K562 (cell line): ENCODE results near the gene FANK1. TPM values are rescaled to one million over a fixed set of nuclear protein-coding genes. Genes with fewer than 3 reads are reported as not detected.

Experiments used
- ATAC-seq: fragments of 200-7000 bp; cut with Tn5 transposase; 3 replicates; pipeline ENCODE4 v1.9.1; 2020; ENCODE audit warnings: moderate library complexity
- BruUV-seq: library from RNA; stranded (reverse); fragments of 400-500 nt; replicated peaks from 2 replicates; lab custom pipeline; 2021; lab: Mats Ljungman, UMichigan
- CTCF ChIA-PET: fragments of 300-600 bp; formaldehyde crosslinking; extraction: SDS; loops from one replicate; lab custom pipeline; 2021; ENCODE audit warnings: low intra/inter-chr PET ratio; lab: Yijun Ruan, JAX
- POLR2A ChIA-PET: fragments of 300-600, 350-650 bp; sonication (Branson Sonifier 250); formaldehyde crosslinking; extraction: SDS; loops from one replicate; lab custom pipeline; 2021; ENCODE audit warnings: antibody characterized with exemption, inconsistent platforms; lab: Yijun Ruan, JAX
- DNase-seq, 4 experiments: peaks; one replicate each; pipeline versions ENCODE4 v3.0.0 to v3.0.0-alpha.2; 2011 to 2018; ENCODE audit warnings: low spot score in 3 of 4, mixed read lengths in 3 of 4; ENCODE audit errors: extremely low read depth in 1 of 4
- FAIRE-seq: peaks from 2 replicates; lab custom pipeline; 2011; peaks lifted over from hg19 to GRCh38; lab: Jason Lieb, UNC
- H2AFZ ChIP-seq: 2 replicates; pipeline ENCODE4 v1.6.0; 2011; ENCODE audit warnings: low read depth, low read length, control low read depth, inconsistent platforms
- H3K27ac ChIP-seq: fragments of 200-600 bp; 3 replicates; pipeline ENCODE4 v1.8.0; 2011; ENCODE audit warnings: low read depth, mild to moderate bottlenecking, control low read depth, inconsistent platforms, low read length, moderate library complexity, mixed read lengths; ENCODE audit errors: extremely low read depth
- H3K27me3 ChIP-seq, 2 experiments: fragments of 300-600 bp in 1 of 2; 2 replicates in 1 of 2; 3 replicates in 1 of 2; pipeline versions ENCODE4 v1.6.0 to v1.8.0; 2011; ENCODE audit warnings: inconsistent platforms in 2 of 2, low read length in 2 of 2, mild to moderate bottlenecking in 1 of 2, mixed read lengths in 1 of 2, moderate library complexity in 1 of 2; ENCODE audit not compliant: control insufficient read depth in 2 of 2, insufficient read depth in 2 of 2
- H3K36me3 ChIP-seq: fragments of 300-600 bp; 3 replicates; pipeline ENCODE4 v1.8.0; 2011; ENCODE audit warnings: mild to moderate bottlenecking, low read length, inconsistent platforms; ENCODE audit not compliant: control insufficient read depth, insufficient read depth
- H3K4me1 ChIP-seq, 2 experiments: fragments of 200-600 bp in 1 of 2; replicated peaks in 1 of 2; 2 replicates in 1 of 2; 3 replicates in 1 of 2; pipeline versions ENCODE4 v1.5.1 to v1.8.0; 2011; ENCODE audit warnings: inconsistent platforms in 2 of 2, low read length in 2 of 2, mild to moderate bottlenecking in 1 of 2, mixed read lengths in 1 of 2, moderate library complexity in 1 of 2; ENCODE audit not compliant: control insufficient read depth in 2 of 2, insufficient read depth in 2 of 2
- H3K4me2 ChIP-seq: 2 replicates; pipeline ENCODE4 v1.6.1; 2011; ENCODE audit warnings: low read length, control low read depth, inconsistent platforms, mixed read lengths; ENCODE audit not compliant: insufficient read depth
- H3K4me3 ChIP-seq: fragments of 200-600 bp; sonication (generic), shearing (Covaris generic); 2 replicates; pipeline ENCODE4 v1.5.1; 2016; ENCODE audit warnings: control low read depth, inconsistent platforms
- H3K79me2 ChIP-seq: fragments of 200-600 bp; 3 replicates; pipeline ENCODE4 v1.8.0; 2011; ENCODE audit warnings: low read length, inconsistent platforms; ENCODE audit not compliant: control insufficient read depth, insufficient read depth
- H3K9ac ChIP-seq, 2 experiments: 2 replicates each; pipeline versions ENCODE4 v1.6.0 to v1.6.1; 2011; ENCODE audit warnings: low read depth in 2 of 2, low read length in 2 of 2, control low read depth in 1 of 2, inconsistent platforms in 1 of 2, mild to moderate bottlenecking in 1 of 2, mixed read lengths in 1 of 2; ENCODE audit not compliant: insufficient read depth in 1 of 2
- H3K9me1 ChIP-seq: one replicate; pipeline ENCODE4 v1.6.0; 2011; ENCODE audit warnings: inconsistent platforms, mild to moderate bottlenecking, low read length, moderate library complexity; ENCODE audit not compliant: control insufficient read depth, insufficient read depth
- H3K9me3 ChIP-seq: replicated peaks from 2 replicates; pipeline ENCODE4 v1.5.1; 2011; ENCODE audit warnings: low read depth, low read length, inconsistent platforms; ENCODE audit not compliant: control insufficient read depth, insufficient read depth
- H4K20me1 ChIP-seq: replicated peaks from 2 replicates; pipeline ENCODE4 v1.6.1; 2011; ENCODE audit warnings: low read length, inconsistent platforms, mixed read lengths; ENCODE audit not compliant: control insufficient read depth, insufficient read depth
- CCAR2 ChIP-seq: fragments of 200-400 bp; formaldehyde crosslinking; IDR thresholded peaks from 2 replicates; pipeline ENCODE4 v1.6.1; 2017; ENCODE audit warnings: mild to moderate bottlenecking, low read depth, low read length
- ETS2 ChIP-seq: IDR thresholded peaks from 2 replicates; pipeline ENCODE4 v1.6.1; 2016; ENCODE audit warnings: borderline replicate concordance, missing genetic modification characterization, mild to moderate bottlenecking, moderate library complexity, missing compliant biosample characterization; ENCODE audit not compliant: poor library complexity, severe bottlenecking
- EZH2 ChIP-seq: IDR thresholded peaks from 2 replicates; pipeline ENCODE4 v1.6.1; 2012; ENCODE audit warnings: low read depth, mild to moderate bottlenecking, inconsistent platforms, low read length, borderline replicate concordance
- GABPB2 ChIP-seq: fragments of 250-450 bp; sonication (Bioruptor Pico); conservative IDR thresholded peaks from 2 replicates; pipeline ENCODE4 v1.5.1; 2021; ENCODE audit warnings: mild to moderate bottlenecking
- HDAC8 ChIP-seq: fragments of 450-650 bp; IDR thresholded peaks from 2 replicates; pipeline ENCODE4 v1.6.1; 2016; ENCODE audit warnings: mild to moderate bottlenecking, missing genetic modification characterization, moderate library complexity, missing compliant biosample characterization
- NONO ChIP-seq, 2 experiments: fragments of 200-400 bp in 1 of 2; fragments of 450-650 bp in 1 of 2; formaldehyde crosslinking in 1 of 2; IDR thresholded peaks; 2 replicates each; pipeline ENCODE4 v1.6.1; 2017; ENCODE audit warnings: low read depth in 2 of 2, mild to moderate bottlenecking in 2 of 2, moderate library complexity in 2 of 2, low read length in 1 of 2
- NR2C2 ChIP-seq, 2 experiments: fragments of 200-800 bp in 1 of 2; sonication (Bioruptor generic) in 1 of 2; sonication (generic) in 1 of 2; formaldehyde crosslinking in 1 of 2; IDR thresholded peaks; 2 replicates each; pipeline versions ENCODE4 v1.6.1 to v1.8.0; 2016 to 2022; ENCODE audit warnings: mild to moderate bottlenecking in 1 of 2, missing compliant biosample characterization in 1 of 2, missing genetic modification characterization in 1 of 2, missing genetic modification reagents in 1 of 2
- PCBP2 ChIP-seq: fragments of 200-400 bp; formaldehyde crosslinking; IDR thresholded peaks from 2 replicates; pipeline ENCODE4 v1.6.1; 2018; ENCODE audit warnings: low read length, low read depth, mild to moderate bottlenecking, moderate library complexity; ENCODE audit not compliant: poor library complexity, severe bottlenecking
- RBM25 ChIP-seq: fragments of 200-400 bp; formaldehyde crosslinking; IDR thresholded peaks from 2 replicates; pipeline ENCODE4 v1.6.1; 2018; ENCODE audit warnings: low read length, low read depth, moderate library complexity; ENCODE audit not compliant: severe bottlenecking
- SAFB2 ChIP-seq: fragments of 200-400 bp; formaldehyde crosslinking; IDR thresholded peaks from 2 replicates; pipeline ENCODE4 v1.6.1; 2018; ENCODE audit warnings: borderline replicate concordance, low read length, low read depth, moderate library complexity; ENCODE audit not compliant: severe bottlenecking
- SNAPC5 ChIP-seq: fragments of 250-450 bp; sonication (Bioruptor Pico); IDR thresholded peaks from 2 replicates; pipeline ENCODE4 v1.8.0; 2021; ENCODE audit warnings: moderate library complexity, mild to moderate bottlenecking, inconsistent platforms
- SREBF1 ChIP-seq: fragments of 150-350 bp; IDR thresholded peaks from 2 replicates; pipeline ENCODE4 v1.6.1; 2014; ENCODE audit warnings: antibody characterized with exemption, low read depth, low read length, borderline replicate concordance
- ZBTB11 ChIP-seq, 3 experiments: fragments of 200-800 bp in 1 of 3; fragments of 250-450 bp in 1 of 3; fragments of 450-650 bp in 1 of 3; sonication (Bioruptor Pico) in 1 of 3; sonication (Bioruptor generic) in 1 of 3; formaldehyde crosslinking in 1 of 3; IDR thresholded peaks; 2 replicates each; pipeline versions ENCODE4 v1.6.1 to v1.8.0; 2016 to 2022; ENCODE audit warnings: mild to moderate bottlenecking in 2 of 3, missing genetic modification characterization in 2 of 3, missing compliant biosample characterization in 1 of 3, moderate library complexity in 1 of 3
- ZKSCAN3 ChIP-seq: fragments of 250-450 bp; sonication (Bioruptor Pico); IDR thresholded peaks from 2 replicates; pipeline ENCODE4 v1.4.0; 2020
- ZNF436 ChIP-seq: fragments of 250-450, 450-650 bp; sonication (Bioruptor Pico); formaldehyde crosslinking; IDR thresholded peaks from 2 replicates; pipeline ENCODE4 v1.7.0; 2020; ENCODE audit warnings: mild to moderate bottlenecking
- ZNF668 ChIP-seq: fragments of 250-450 bp; sonication (Bioruptor Pico); IDR thresholded peaks from 2 replicates; pipeline ENCODE4 v1.8.0; 2022; ENCODE audit warnings: mild to moderate bottlenecking, inconsistent platforms
- WGBS: fragments of 100-300 bp; shearing (Covaris generic); methylation state at CpG from one replicate; pipeline ENCODE4 v1.1.6; 2016; ENCODE audit warnings: low coverage, mixed read lengths; ENCODE audit not compliant: insufficient coverage; ENCODE audit errors: missing lambda C conversion rate; 5-methylcytosine and 5-hydroxymethylcytosine counted together
- in situ Hi-C: fragments of 300-500 bp; cut with MboI; formaldehyde crosslinking; loops from 4 replicates; pipeline ENCODE4 v1.15.0; 2018; ENCODE audit warnings: inconsistent platforms, mixed read lengths
- intact Hi-C: fragments of 100-400 bp; cut with micrococcal nuclease; formaldehyde crosslinking; loops from 2 replicates; pipeline ENCODE4 v1.14.2; 2022
- polyA plus RNA-seq, 8 experiments: library from polyadenylated mRNA; depleted of rRNA in 4 of 8; stranded (reverse) in 5 of 8; unstranded in 3 of 8; fragments of >200 nt; fragmentation: Nextera tagmentation in 2 of 8; fragmentation: Illumina TruSeq in 1 of 8; extraction: Ambion mirVana in 2 of 8; extraction: Trizol in 1 of 8; gene quantifications; 2 replicates each; pipeline versions ENCODE4 v1.2.1 to v1.2.3, GENCODE V29; 2011 to 2014; ENCODE audit warnings: inconsistent platforms in 1 of 8, missing spikeins in 1 of 8
- total RNA-seq, 7 experiments: library from RNA; depleted of rRNA in 6 of 7; stranded (reverse); fragments of >200 nt in 6 of 7; fragmentation: Illumina TruSeq in 2 of 7; extraction: Trizol in 2 of 7; gene quantifications; 2 replicates each; pipeline versions ENCODE4 v1.2.1 to v1.2.3, GENCODE V29; 2011 to 2021; ENCODE audit warnings: low replicate concordance in 1 of 7

The FANK1 gene
- total and polyA plus RNA-seq, 9 of the 15 experiments (the other 6 are each of a cell fraction or from before 2014, with no cell fraction given), result 0.11 to 2.3 (median 0.51) TPM; not detected in 1

GRCh38 chr10:126021833-126022500, 125.6 kb downstream of the FANK1 start:
- no peaks in the 10 kb centered on the region for H4K20me1 ChIP-seq
- no peaks in the 10 kb centered on the region for H3K9me3 ChIP-seq
- POLR2A ChIA-PET, result no interaction called here
- intact Hi-C loops (no loop called here), in situ Hi-C loops (no loop called here)
- no peaks in the 10 kb centered on the region for H3K27me3 ChIP-seq
- FAIRE-seq (no peak), DNase-seq (no peak), ATAC-seq (no peak)
- no peaks in the 10 kb centered on the region for H3K36me3 ChIP-seq
- CTCF ChIA-PET, result no interaction called here
- no TSS peak for BruUV-seq
- no peaks in the 10 kb centered on the region for H3K79me2 ChIP-seq
- WGBS, result 0% methylated on average over 5 of the region's 5 CpGs
- no peak overlapping the region for H3K9ac ChIP-seq
- H2AFZ ChIP-seq, result no peak overlapping the region
- H3K4me3 ChIP-seq, result no peak overlapping the region
- H3K9me1 ChIP-seq, result no peaks in the 10 kb centered on the region
- no peaks in the 10 kb centered on the region for H3K4me1 ChIP-seq
- no peak overlapping the region for H3K4me2 ChIP-seq
- H3K27ac ChIP-seq, result no peak overlapping the region
- no peak for TF ChIP-seq GABPB2 (CRISPR knock-in tag)
- TF ChIP-seq HDAC8, result no peak
- TF ChIP-seq CCAR2, result no peak
- TF ChIP-seq ZBTB11 (CRISPR knock-in tag; IDR thresholded peaks at IDR 0.05), result no peak
- TF ChIP-seq EZH2, result no peak
- no peak for TF ChIP-seq SAFB2
- TF ChIP-seq NR2C2 (CRISPR knock-in tag; IDR thresholded peaks at IDR 0.05), result no peak
- TF ChIP-seq NR2C2 (tag; IDR thresholded peaks at IDR 0.05), result no peak
- no peak for TF ChIP-seq PCBP2
- no peak for TF ChIP-seq SREBF1
- no peak for TF ChIP-seq NONO (IDR thresholded peaks at IDR 0.05; ENCODE audit: low read depth in 2 of 2, low read length in 1 of 2)
- no peak for TF ChIP-seq ETS2 (tag)
- no peak for TF ChIP-seq SNAPC5 (CRISPR knock-in tag)
- TF ChIP-seq RBM25, result no peak
- no peak for TF ChIP-seq ZKSCAN3 (CRISPR knock-in tag)
- TF ChIP-seq ZNF668 (CRISPR knock-in tag), result no peak
- TF ChIP-seq ZNF436, result no peak
